Hypothalamus (tissue), 51 donors: ENCODE data around the gene NPEPL1.

Source experiments
- DNase-seq, 51 donors: peaks; one replicate each; lab custom pipeline; 2025; lab: John Stamatoyannopoulos, UW

The NPEPL1 gene

GRCh38 chr20:58699623-58700107, 7.1 kb downstream of the NPEPL1 start:
- no peak for DNase-seq

DNA sequence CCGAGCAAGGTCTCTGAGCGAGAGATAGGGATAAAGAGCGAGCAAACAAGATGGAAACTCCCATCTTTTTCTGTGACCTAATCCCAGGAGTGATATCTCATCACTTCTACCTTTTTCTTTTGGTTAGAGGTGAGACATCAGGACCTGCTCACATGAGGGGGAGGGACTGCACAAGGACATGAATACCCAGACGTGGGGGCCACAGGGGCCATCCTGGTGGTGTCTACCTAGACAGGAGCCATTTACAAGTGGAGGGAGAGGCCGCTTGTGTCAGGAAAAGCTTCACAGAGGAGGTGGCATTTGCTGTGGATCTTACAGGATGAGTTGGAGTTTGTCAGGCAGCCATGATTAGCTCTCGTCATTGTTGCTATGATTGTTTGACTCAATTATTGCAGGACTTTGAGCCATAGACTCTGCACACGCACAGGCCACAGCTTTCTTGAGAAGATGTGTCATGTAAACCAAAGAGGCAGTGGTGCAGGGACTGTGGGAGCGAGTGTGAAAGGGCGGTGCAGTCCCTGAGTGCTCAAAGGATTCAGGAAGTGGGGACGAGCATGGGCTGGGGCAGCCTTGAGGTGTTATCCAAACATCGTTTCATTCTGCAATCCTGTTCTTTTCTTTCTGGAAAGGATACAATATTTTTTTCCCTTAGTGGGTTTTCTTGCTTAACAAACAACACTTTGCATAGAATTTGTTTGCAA, 7.7 kb downstream of the NPEPL1 start:
- no peak for DNase-seq

DNA sequence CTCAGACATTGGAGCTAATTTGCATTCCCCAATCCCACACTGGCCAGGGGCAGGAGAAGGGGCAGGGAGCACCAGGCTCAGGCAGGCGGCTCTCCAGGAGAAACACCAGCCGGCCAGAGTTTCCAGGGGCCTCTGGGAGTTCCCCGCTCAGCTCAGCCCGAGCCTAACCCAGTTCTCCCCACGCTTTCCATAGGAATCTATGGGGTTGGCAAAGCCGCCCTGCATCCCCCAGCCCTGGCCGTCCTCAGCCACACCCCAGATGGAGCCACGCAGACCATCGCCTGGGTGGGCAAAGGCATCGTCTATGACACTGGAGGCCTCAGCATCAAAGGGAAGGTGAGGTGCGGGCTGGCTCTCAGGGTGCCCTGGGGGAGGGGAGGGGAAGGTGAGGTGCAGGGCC, 8.2 kb downstream of the NPEPL1 start:
- no peak for DNase-seq

GRCh38 chr20:58701431-58702160, 9.0 kb downstream of the NPEPL1 start:
- DNase-seq, result no peak

DNA sequence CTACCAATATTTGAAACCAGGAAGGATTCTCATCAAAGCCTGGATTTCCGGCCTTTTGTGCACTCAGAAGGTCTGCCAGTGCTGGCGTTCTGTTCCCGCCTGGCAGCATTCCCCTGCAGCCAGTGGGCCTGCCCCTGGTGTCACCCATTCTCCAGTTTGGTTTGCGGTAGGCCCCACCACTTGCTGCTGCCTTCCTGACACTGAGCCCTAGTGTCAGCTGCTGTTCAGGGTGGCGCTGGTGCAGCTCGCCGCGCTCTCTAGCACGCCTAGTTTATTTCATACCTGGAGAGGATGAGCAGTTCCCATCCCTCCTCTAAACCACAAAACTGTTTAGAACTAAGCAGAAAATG, 9.5 kb downstream of the NPEPL1 start:
- DNase-seq, result no peak

DNA sequence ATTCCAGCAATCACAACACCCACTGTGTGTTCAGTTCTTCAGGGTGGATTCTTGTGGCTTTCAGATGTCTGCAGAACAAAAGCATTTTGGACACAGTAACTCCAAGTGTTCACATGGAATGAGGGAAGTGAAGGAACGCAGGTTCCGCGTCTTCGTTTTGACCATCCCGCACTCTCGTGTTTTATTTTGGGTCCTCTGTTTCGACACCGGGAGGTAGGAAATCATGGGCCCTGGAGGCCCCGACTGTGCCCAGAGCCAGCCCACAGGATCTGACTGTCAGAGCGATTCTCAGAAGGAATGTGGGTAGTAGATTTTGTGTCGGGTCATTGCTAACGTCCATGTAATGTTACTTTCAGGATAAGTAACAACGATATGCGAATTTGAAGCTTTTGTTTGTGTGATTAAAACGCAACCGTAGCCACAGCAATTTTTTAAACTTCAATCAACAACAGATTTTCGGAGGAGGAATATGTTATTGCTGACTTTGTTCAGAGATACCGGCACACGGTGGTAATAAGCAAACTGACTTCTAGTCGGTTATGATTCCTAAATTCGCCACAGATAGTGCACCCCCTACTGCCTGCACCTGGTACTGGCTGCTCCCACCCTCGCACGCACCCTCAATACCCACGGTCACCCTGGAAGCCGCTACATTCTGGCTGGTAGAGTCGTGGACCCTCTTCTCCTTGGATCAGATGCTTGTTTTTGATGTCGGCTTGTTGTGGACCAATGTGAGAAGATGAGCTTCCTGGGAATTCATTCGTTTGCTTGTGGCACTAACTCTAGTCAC, 10.5 kb downstream of the NPEPL1 start:
- no peak for DNase-seq

DNA sequence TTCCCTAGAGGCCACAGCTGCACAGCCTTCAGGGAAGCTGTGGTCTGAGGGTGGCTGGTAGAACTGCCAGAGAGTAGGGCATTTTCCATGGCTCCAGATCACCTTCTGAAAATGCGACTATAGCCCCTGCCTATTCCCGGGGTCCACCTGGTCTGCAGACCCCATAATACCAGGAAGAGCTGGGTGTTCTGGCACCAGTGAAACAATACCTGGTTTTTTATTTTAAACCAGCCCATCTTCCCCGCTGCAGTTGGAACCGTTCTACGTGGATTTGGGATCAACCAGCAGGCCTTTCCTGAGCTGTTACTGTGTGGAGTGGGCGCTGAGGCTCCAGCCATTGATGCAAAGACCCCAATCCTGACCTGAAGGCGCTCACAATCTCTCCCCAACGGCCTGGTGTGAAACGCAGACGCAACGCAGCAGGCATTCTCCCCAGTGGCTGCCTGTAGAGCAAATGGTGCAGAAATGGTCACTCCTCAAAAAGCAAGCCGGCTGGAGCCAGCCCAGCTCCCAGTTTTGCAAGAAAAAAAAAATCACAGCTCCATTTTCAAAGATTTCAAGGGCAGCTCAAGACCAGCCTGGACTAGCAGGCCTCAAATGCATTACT, 11.3 kb downstream of the NPEPL1 start:
- no peak for DNase-seq

DNA sequence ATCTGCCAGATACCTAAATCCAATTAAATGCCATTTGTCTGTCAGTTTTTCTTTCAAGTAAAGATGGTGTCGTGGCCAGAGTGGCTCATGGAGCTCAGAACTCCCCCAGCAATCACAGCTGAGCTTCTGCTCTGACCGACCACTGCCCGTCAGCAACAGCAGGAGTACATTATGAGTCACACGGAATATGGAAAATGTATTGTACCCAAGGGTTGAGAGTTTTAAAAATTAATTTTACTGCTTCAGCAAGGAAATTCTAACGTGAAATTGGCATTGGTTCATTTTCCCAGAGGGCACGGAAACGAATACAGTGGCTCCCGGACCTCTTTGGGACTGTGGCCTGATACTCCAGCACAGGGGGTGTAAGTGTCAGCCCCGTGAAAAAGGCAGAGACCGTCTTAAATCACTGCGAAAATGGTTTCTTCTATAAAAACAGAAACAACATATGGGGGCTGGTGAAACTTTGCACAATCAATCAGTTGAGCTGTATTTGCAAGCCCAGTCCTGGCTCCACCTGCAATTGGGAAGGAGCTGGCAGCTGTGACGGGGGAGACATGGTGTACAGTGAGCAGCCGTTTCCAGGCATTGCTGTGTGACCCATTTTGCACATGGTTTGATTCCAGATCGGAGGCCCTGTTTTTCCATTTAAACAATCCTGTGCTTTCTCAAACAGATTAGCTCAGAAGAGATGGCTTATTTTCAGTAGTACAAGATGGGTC, 12.8 kb downstream of the NPEPL1 start:
- DNase-seq, result no peak

DNA sequence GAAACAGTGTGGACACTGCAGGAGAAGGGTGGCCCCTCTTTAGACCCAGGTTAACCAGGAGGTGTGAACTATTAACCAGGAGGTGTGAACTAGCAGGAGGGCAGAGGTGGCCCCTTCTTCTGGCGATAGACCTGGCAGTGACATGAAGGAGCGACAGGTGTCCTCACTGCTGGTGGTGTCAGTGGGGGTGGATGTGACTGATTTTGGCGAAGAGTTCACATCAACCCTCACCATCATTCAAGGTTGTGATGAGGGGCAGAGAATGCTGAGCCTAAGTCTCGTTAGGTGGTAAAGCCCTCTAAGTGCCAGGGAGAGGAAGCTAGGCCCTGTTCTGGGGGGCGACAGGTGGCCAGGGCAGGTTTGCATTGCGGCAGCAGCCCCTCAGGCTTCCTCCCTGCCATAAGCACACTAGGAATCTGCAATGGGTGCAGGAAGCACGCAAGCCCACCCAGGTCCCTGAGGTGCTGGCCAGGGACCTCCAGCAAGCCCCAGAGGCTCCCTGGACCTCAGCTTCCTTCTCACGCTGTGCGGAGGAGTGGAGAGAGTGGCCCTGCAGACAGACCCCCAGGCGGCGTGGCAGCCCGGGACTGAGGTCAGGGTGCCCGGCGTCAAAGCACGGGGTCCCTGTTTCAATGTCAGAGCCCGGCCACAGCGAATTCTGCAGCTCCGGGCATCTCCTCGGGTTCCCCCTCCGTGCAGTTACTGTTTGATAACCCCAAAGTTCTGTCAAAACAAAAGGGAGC, 13.7 kb downstream of the NPEPL1 start:
- DNase-seq, result no peak

DNA sequence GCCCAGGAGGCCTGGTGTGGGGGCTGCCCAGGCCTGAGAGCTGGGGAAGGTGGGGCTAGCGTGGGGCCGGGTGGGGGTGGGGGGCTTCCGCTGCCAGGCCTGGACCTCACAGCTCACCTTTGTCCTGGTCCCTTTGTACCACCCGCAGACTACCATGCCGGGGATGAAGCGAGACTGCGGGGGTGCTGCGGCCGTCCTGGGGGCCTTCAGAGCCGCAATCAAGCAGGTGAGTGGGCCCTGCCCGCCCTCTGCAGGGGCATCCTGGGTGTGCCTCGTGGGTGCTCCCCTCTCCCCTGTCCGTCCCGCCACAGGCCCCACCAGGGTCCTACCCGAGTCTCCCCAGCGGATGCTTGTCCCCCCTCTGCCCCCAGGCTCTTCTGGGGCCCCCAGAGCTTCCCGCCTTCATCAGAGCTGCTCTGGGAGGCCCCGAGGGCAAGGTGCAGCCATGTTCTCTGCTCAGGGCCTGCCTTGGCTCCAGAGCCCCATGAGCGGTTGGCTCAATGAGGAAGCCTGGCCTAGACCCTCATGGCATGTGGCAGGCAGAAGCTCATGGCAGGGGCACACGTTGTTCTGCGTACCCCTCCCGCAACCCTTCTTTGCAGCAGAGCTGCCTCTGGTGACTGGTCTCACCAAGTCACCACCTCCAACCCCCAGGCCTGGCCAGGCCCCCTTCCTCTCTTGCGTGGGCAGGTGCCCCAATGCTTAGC, 14.5 kb downstream of the NPEPL1 start:
- no peak for DNase-seq

DNA sequence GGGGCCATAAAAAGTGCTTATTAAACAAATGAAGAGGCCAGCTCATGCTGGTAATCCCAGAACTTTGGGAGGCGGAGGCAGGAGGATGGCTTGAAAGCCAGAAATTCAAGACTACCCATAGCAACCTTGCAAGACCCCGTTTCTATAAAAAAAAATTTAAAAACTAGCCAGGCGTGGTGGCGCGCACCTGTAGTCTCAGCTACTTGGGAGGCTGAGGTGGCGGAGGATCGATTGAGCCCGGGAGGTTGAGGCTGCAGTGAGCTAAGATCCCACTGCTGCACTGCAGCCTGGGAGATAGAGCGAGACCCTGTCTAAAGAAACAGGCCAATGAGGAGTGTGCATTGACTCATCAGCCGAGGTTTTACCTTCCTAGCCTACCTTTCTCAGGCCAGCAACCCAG, 15.2 kb downstream of the NPEPL1 start:
- no peak for DNase-seq

DNA sequence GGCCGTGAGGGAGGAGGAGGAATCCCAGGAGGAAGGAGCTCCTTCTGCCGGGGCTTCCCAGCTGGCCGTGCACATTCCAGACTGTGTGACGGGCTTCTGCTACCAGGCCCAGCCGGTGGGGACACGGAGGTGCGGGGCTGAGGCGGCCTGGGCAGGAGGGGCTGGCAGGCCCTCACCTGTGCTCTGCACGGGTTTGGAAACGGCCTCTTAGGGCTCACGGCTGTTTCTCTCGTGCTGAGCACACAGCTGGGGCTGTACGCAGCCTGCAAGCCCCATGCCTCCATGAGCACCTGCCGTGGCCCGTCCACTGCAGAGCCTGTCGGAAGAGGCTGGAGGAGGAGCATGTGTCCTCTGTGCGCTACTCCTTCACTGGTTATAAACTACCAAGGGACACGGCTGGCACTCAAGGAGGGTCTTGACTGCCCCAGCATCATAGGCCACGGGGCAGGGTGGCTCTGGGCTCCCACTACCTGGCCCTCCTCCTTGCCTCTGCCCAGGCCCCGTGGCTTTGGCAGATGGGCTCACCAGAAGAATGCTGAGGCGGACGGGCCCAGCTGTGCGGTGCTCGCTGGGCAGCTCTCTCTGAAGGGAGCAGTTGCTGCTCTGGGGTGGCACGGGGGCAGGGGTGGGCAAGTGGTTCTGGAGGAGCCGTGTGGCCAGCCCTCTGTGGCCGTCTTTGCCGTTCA, 15.8 kb downstream of the NPEPL1 start:
- no peak for DNase-seq

DNA sequence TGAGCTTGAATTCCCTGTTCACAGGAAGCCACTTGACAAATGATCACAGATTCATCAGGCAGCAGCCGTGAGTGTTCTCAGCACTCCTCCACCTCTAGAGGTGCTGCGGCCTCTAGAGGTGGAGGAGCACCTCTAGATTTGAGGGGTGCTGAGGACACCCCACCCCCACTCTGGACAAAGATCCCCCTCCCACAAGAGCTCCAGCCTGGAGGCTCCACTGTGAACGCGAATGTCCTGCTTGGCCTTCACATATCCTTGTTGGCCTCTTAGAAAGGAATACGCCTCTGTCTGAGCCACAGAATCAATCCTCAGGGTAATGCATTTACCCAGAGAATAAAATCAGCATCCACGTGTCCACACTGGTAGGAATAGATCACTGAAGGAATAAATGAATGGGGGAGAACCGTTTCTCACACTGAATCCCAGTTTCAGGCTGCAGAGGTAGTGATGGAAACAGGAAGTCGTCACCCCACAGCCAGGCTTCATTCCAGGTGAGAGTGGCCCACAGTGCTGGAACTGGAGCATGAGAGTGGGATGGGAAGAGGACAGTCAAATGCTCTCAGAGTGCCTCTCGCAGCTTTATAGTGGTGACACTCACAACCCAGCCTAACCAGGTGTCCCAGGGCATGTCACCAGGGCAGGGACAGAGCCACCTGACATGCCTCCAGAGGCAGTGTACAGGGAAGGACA, 16.6 kb downstream of the NPEPL1 start:
- DNase-seq, result no peak

DNA sequence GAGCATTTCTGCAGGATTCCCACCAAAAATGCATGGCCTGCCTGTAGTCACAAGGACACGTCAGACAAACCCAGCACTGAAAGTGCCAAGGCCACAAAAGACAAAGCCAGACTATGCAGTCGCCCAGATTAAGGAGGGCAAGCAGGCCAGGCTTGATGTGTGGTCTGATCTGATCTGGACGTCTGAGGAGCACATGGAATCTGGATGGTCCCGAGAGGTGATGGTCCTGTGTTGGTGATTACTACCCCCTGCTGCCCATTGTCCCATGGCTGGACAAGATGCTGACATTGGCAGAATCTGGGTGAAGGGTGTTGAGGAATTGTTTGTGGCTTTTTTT, 17.1 kb downstream of the NPEPL1 start:
- no peak for DNase-seq

DNA sequence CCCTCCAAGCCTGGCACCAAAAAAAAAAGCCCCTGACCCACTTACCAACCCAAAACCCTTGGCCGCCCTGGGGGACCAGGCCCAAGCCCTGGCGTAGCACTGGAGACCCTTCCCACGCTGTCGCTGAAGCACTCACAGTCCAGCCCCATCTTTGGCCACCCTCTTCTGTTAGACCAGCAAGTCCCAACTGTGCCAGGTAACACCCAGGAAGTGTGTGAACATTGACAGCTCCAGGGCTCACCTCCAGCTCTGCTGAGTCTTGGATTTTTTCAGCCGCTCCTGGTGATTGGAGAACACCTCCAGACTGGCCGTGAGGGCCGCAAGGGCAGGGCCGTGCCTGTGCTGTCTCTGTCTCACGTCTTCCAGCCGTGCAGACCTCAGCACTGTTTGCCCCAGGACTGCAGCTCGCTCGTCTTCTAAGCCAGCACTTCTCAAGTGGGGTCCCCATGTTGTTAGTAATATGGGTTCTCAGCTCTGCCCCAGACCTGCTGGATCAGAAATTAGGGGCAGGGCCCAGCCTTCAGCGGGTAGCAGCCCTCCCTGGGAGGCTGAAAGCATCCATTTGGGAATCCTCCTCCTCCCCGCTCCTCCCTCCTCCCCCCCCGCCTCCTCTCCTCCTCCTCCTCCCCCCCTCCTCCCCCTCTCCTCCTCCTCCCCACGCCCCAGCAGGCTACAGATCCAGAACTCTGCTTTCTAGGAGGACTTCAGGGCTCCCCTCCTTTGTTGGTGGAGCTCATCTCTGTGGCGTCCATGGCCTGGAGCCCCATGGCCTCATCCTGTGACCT, 18.1 kb downstream of the NPEPL1 start:
- no peak for DNase-seq

DNA sequence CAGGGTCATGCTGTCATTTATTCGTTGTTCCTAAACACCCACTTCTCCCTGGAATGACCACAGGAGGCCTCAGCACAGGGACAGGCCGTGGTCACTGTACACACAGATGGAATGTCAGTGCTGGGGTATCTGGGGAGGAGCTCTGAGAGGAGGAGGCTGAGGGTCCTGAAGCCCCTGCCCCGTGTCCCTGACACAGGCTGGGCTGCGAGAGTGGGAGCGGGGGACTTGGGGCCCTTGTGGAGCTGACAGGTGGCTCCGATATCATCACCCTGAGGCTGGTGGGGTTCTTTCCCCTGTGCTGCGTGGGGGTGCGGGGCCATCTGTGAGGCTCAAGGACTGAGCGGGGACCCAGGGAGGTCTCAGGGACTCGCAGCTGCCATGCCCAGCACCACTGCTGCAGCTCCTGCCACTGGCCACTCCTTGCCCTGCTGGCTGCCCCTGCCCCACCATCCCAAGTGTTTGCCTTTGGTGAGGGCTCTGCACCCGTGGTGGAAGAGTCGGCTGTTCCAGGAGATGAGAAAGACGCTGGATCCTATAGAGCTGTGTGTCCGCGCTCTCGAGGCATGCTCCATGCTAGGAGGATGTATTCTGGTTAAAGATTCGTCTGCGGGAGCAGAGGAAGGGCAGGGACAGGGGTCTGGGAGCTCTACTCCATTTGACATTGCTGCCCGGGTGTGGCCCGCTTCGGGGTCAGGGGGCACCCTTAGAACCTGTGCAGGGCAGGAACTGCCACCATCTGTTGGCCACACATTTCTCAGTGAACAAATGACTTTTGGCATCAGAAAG, 18.9 kb downstream of the NPEPL1 start:
- DNase-seq, result no peak
